K562 (cell line): ENCODE data around the gene CAMK1D. TPM values are rescaled to one million over a fixed set of nuclear protein-coding genes. Genes with fewer than 3 reads are reported as not detected.

ENCODE experiments used
- ATAC-seq: fragments of 200-7000 bp; cut with Tn5 transposase; 3 replicates; pipeline ENCODE4 v1.9.1; 2020; ENCODE audit warnings: moderate library complexity
- BruUV-seq: library from RNA; stranded (reverse); fragments of 400-500 nt; replicated peaks from 2 replicates; lab custom pipeline; 2021; lab: Mats Ljungman, UMichigan
- CTCF ChIA-PET: fragments of 300-600 bp; formaldehyde crosslinking; extraction: SDS; loops from one replicate; lab custom pipeline; 2021; ENCODE audit warnings: low intra/inter-chr PET ratio; lab: Yijun Ruan, JAX
- POLR2A ChIA-PET: fragments of 300-600, 350-650 bp; sonication (Branson Sonifier 250); formaldehyde crosslinking; extraction: SDS; loops from one replicate; lab custom pipeline; 2021; ENCODE audit warnings: antibody characterized with exemption, inconsistent platforms; lab: Yijun Ruan, JAX
- DNase-seq, 4 experiments: peaks; one replicate each; pipeline versions ENCODE4 v3.0.0 to v3.0.0-alpha.2; 2011 to 2018; ENCODE audit warnings: low spot score in 3 of 4, mixed read lengths in 3 of 4; ENCODE audit errors: extremely low read depth in 1 of 4
- FAIRE-seq: peaks from 2 replicates; lab custom pipeline; 2011; peaks lifted over from hg19 to GRCh38; lab: Jason Lieb, UNC
- H2AFZ ChIP-seq: 2 replicates; pipeline ENCODE4 v1.6.0; 2011; ENCODE audit warnings: low read depth, low read length, control low read depth, inconsistent platforms
- H3K27ac ChIP-seq: fragments of 200-600 bp; 3 replicates; pipeline ENCODE4 v1.8.0; 2011; ENCODE audit warnings: low read depth, mild to moderate bottlenecking, control low read depth, inconsistent platforms, low read length, moderate library complexity, mixed read lengths; ENCODE audit errors: extremely low read depth
- H3K27me3 ChIP-seq, 2 experiments: fragments of 300-600 bp in 1 of 2; 2 replicates in 1 of 2; 3 replicates in 1 of 2; pipeline versions ENCODE4 v1.6.0 to v1.8.0; 2011; ENCODE audit warnings: inconsistent platforms in 2 of 2, low read length in 2 of 2, mild to moderate bottlenecking in 1 of 2, mixed read lengths in 1 of 2, moderate library complexity in 1 of 2; ENCODE audit not compliant: control insufficient read depth in 2 of 2, insufficient read depth in 2 of 2
- H3K36me3 ChIP-seq: fragments of 300-600 bp; 3 replicates; pipeline ENCODE4 v1.8.0; 2011; ENCODE audit warnings: mild to moderate bottlenecking, low read length, inconsistent platforms; ENCODE audit not compliant: control insufficient read depth, insufficient read depth
- H3K4me1 ChIP-seq, 2 experiments: fragments of 200-600 bp in 1 of 2; replicated peaks in 1 of 2; 2 replicates in 1 of 2; 3 replicates in 1 of 2; pipeline versions ENCODE4 v1.5.1 to v1.8.0; 2011; ENCODE audit warnings: inconsistent platforms in 2 of 2, low read length in 2 of 2, mild to moderate bottlenecking in 1 of 2, mixed read lengths in 1 of 2, moderate library complexity in 1 of 2; ENCODE audit not compliant: control insufficient read depth in 2 of 2, insufficient read depth in 2 of 2
- H3K4me2 ChIP-seq: 2 replicates; pipeline ENCODE4 v1.6.1; 2011; ENCODE audit warnings: low read length, control low read depth, inconsistent platforms, mixed read lengths; ENCODE audit not compliant: insufficient read depth
- H3K4me3 ChIP-seq: fragments of 200-600 bp; sonication (generic), shearing (Covaris generic); 2 replicates; pipeline ENCODE4 v1.5.1; 2016; ENCODE audit warnings: control low read depth, inconsistent platforms
- H3K79me2 ChIP-seq: fragments of 200-600 bp; 3 replicates; pipeline ENCODE4 v1.8.0; 2011; ENCODE audit warnings: low read length, inconsistent platforms; ENCODE audit not compliant: control insufficient read depth, insufficient read depth
- H3K9ac ChIP-seq, 2 experiments: 2 replicates each; pipeline versions ENCODE4 v1.6.0 to v1.6.1; 2011; ENCODE audit warnings: low read depth in 2 of 2, low read length in 2 of 2, control low read depth in 1 of 2, inconsistent platforms in 1 of 2, mild to moderate bottlenecking in 1 of 2, mixed read lengths in 1 of 2; ENCODE audit not compliant: insufficient read depth in 1 of 2
- H3K9me1 ChIP-seq: one replicate; pipeline ENCODE4 v1.6.0; 2011; ENCODE audit warnings: inconsistent platforms, mild to moderate bottlenecking, low read length, moderate library complexity; ENCODE audit not compliant: control insufficient read depth, insufficient read depth
- H3K9me3 ChIP-seq: replicated peaks from 2 replicates; pipeline ENCODE4 v1.5.1; 2011; ENCODE audit warnings: low read depth, low read length, inconsistent platforms; ENCODE audit not compliant: control insufficient read depth, insufficient read depth
- H4K20me1 ChIP-seq: replicated peaks from 2 replicates; pipeline ENCODE4 v1.6.1; 2011; ENCODE audit warnings: low read length, inconsistent platforms, mixed read lengths; ENCODE audit not compliant: control insufficient read depth, insufficient read depth
- ATF4 ChIP-seq: fragments of 450-650 bp; formaldehyde crosslinking; IDR thresholded peaks from 2 replicates; pipeline ENCODE4 v1.4.0; 2022; ENCODE audit warnings: mild to moderate bottlenecking, moderate library complexity
- CHAMP1 ChIP-seq: fragments of 450-650 bp; IDR thresholded peaks from 2 replicates; pipeline ENCODE4 v1.6.1; 2016; ENCODE audit warnings: mild to moderate bottlenecking
- EGR1 ChIP-seq: fragments of 450-650 bp; conservative IDR thresholded peaks from 2 replicates; pipeline ENCODE4 v1.6.1; 2017; ENCODE audit warnings: mild to moderate bottlenecking
- KDM1A ChIP-seq, 2 experiments: fragments of 450-650 bp; IDR thresholded peaks; 2 replicates each; pipeline ENCODE4 v1.6.1; 2016; ENCODE audit warnings: mild to moderate bottlenecking in 2 of 2
- KDM2B ChIP-seq: fragments of 250-450 bp; sonication (Bioruptor Pico); IDR thresholded peaks from 2 replicates; pipeline ENCODE4 v1.8.0; 2021; ENCODE audit warnings: mild to moderate bottlenecking, moderate library complexity
- SAFB ChIP-seq: fragments of 200-400 bp; formaldehyde crosslinking; IDR thresholded peaks from 2 replicates; pipeline ENCODE4 v1.6.1; 2017; ENCODE audit warnings: low read depth, low read length, borderline replicate concordance
- ZMIZ1 ChIP-seq, 2 experiments: fragments of 150-350 bp in 1 of 2; IDR thresholded peaks; 2 replicates each; pipeline ENCODE4 v1.6.1; 2012 to 2016; ENCODE audit warnings: low read depth in 2 of 2, low read length in 2 of 2, mild to moderate bottlenecking in 1 of 2, moderate library complexity in 1 of 2
- ZNF280B ChIP-seq: fragments of 250-450 bp; sonication (Bioruptor Pico); IDR thresholded peaks from 2 replicates; pipeline ENCODE4 v1.5.1; 2021; ENCODE audit warnings: mild to moderate bottlenecking
- ZNF551 ChIP-seq: fragments of 250-450 bp; sonication (Bioruptor Pico); IDR thresholded peaks from 2 replicates; pipeline ENCODE4 v1.5.0; 2021; ENCODE audit warnings: mild to moderate bottlenecking, moderate library complexity
- WGBS: fragments of 100-300 bp; shearing (Covaris generic); methylation state at CpG from one replicate; pipeline ENCODE4 v1.1.6; 2016; ENCODE audit warnings: low coverage, mixed read lengths; ENCODE audit not compliant: insufficient coverage; ENCODE audit errors: missing lambda C conversion rate; 5-methylcytosine and 5-hydroxymethylcytosine counted together
- in situ Hi-C: fragments of 300-500 bp; cut with MboI; formaldehyde crosslinking; loops from 4 replicates; pipeline ENCODE4 v1.15.0; 2018; ENCODE audit warnings: inconsistent platforms, mixed read lengths
- intact Hi-C: fragments of 100-400 bp; cut with micrococcal nuclease; formaldehyde crosslinking; loops from 2 replicates; pipeline ENCODE4 v1.14.2; 2022
- polyA plus RNA-seq, 8 experiments: library from polyadenylated mRNA; depleted of rRNA in 4 of 8; stranded (reverse) in 5 of 8; unstranded in 3 of 8; fragments of >200 nt; fragmentation: Nextera tagmentation in 2 of 8; fragmentation: Illumina TruSeq in 1 of 8; extraction: Ambion mirVana in 2 of 8; extraction: Trizol in 1 of 8; gene quantifications; 2 replicates each; pipeline versions ENCODE4 v1.2.1 to v1.2.3, GENCODE V29; 2011 to 2014; ENCODE audit warnings: inconsistent platforms in 1 of 8, missing spikeins in 1 of 8
- total RNA-seq, 7 experiments: library from RNA; depleted of rRNA in 6 of 7; stranded (reverse); fragments of >200 nt in 6 of 7; fragmentation: Illumina TruSeq in 2 of 7; extraction: Trizol in 2 of 7; gene quantifications; 2 replicates each; pipeline versions ENCODE4 v1.2.1 to v1.2.3, GENCODE V29; 2011 to 2021; ENCODE audit warnings: low replicate concordance in 1 of 7

CAMK1D gene
- total and polyA plus RNA-seq, 9 of the 15 experiments (the other 6 are each of a cell fraction or from before 2014, with no cell fraction given) = 0.12 to 0.24 (median 0.20) TPM; not detected in 5

- H3K9me3 ChIP-seq = no peaks in the 10 kb centered on the region
- no peaks in the 10 kb centered on the region for H3K4me1 ChIP-seq
- in situ Hi-C loops = no loop called here
- FAIRE-seq = no peak
- 0 out of 2 replicates have a peak, but pooled peaks cover 4% of the 10 kb centered on the region for H4K20me1 ChIP-seq
- no peaks in the 10 kb centered on the region for H3K79me2 ChIP-seq
- H3K27ac ChIP-seq = no peak overlapping the region
- no peak for ATAC-seq
- no peak for TF ChIP-seq ZNF551 (CRISPR knock-in tag)
- no peak for TF ChIP-seq ATF4 (CRISPR knock-in tag)
- TF ChIP-seq SAFB = no peak
- no peak for TF ChIP-seq KDM2B (CRISPR knock-in tag)
- TF ChIP-seq EGR1 = no peak
- no peak for TF ChIP-seq KDM1A (IDR thresholded peaks at IDR 0.05)
- no peak for TF ChIP-seq ZNF280B
- TF ChIP-seq CHAMP1 = no peak
- TF ChIP-seq ZMIZ1 (IDR thresholded peaks at IDR 0.05; ENCODE audit: low read depth in 2 of 2, low read length in 2 of 2) = no peak
- BruUV-seq = no TSS peak
- ChIA-PET CTCF (no interaction called here), POLR2A (no interaction called here)
- WGBS = under 1% methylated on average over 10 of the region's 10 CpGs
- peaks cover 22 to 35% of the 10 kb centered on the region in 2 experiments for H3K27me3 ChIP-seq
- no peak overlapping the region for H3K9ac ChIP-seq
- no peak overlapping the region for H2AFZ ChIP-seq
- no peak overlapping the region for H3K4me2 ChIP-seq
- H3K36me3 ChIP-seq = no peaks in the 10 kb centered on the region
- intact Hi-C loops = no loop called here
- no peak for DNase-seq
- no peaks in the 10 kb centered on the region for H3K9me1 ChIP-seq
- no peak overlapping the region for H3K4me3 ChIP-seq
Observed at GRCh38 chr10:12491491-12491890, 142.1 kb downstream of the CAMK1D start.
